Body of pancreas (tissue), 4 donors: Measurements from ENCODE around the gene WNT10A.

Experiments
- CTCF ChIP-seq, 7 experiments: fragments of 450-650 bp in 4 of 7; fragments of 200-600 bp in 3 of 7; sonication (generic) in 3 of 7; IDR thresholded peaks; one replicate each; pipeline ENCODE4 v1.5.1; 2016 to 2019; ENCODE audit warnings: antibody characterized with exemption in 7 of 7
- POLR2A ChIP-seq, 3 donors: fragments of 450-650 bp; IDR thresholded peaks; one replicate each; pipeline ENCODE4 v1.6.1; 2016; ENCODE audit warnings: antibody characterized with exemption in 3 of 3, mild to moderate bottlenecking in 2 of 3

- TF ChIP-seq CTCF (IDR thresholded peaks at IDR 0.05) (no peak), POLR2A (IDR thresholded peaks at IDR 0.05) (no peak)
These were observed 1.8 kb downstream of the WNT10A start for GRCh38 chr2:218882461-218882816.
